GM10248 (cell line): ENCODE measurements around the gene AP3B1.

Experiments used
- CTCF ChIA-PET: fragments of 300-600 bp; sonication (Branson Sonifier 250); formaldehyde crosslinking; extraction: SDS; loops from one replicate; lab custom pipeline; 2021; ENCODE audit warnings: antibody characterized with exemption; lab: Yijun Ruan, JAX
- POLR2A ChIA-PET: fragments of 350-650 bp; sonication (Branson Sonifier 250); formaldehyde crosslinking; extraction: SDS; loops from one replicate; lab custom pipeline; 2020; ENCODE audit warnings: antibody characterized with exemption; lab: Yijun Ruan, JAX
- DNase-seq: peaks from one replicate; pipeline ENCODE4 v3.0.0; 2012; ENCODE audit errors: extremely low spot score
- TF ChIP-seq, protein P1 (sequence below): IDR thresholded peaks from 2 replicates; pipeline ENCODE4 v1.5.1; 2012; ENCODE audit warnings: mild to moderate bottlenecking, low read depth; ENCODE audit errors: extremely low read depth, missing control alignments, control extremely low read depth

AP3B1 gene

DNA sequence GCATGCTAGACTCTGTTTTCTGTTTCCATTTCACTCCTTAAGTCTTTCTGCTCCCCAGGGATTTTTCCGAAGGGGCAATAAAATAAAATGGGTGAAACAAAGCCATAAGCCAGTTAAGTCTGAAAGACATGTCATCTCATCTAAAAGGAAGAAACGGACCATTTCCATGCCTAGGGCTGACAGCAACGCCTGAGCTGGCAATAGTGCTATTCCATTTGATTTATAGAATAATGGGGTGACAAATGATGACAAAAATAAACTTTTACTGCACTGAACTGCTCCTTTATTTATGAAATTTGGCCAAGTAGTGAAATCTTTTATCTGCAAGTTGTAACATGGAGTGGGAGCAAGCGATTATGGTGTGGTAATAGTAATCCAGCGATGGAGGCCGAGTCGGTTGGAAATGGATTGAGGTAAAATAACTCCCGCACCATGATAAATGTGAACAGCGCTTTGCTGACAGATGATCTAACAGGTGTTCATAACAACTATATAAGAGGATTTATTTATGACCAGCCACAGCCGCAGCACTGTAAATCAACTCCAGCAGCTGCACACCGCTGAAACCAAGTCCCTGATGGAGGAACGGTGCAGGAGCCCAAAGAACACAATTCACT, 298.6 kb downstream of the AP3B1 start:
- DNase-seq = no peak
- ChIA-PET CTCF (interaction anchor here (1.0 kb wide), 1 partner anchor 25 kb away, joined by 3 read pairs; no protein-coding TSS in a partner anchor), POLR2A (no interaction called here)
- TF ChIP-seq, protein P1, sequence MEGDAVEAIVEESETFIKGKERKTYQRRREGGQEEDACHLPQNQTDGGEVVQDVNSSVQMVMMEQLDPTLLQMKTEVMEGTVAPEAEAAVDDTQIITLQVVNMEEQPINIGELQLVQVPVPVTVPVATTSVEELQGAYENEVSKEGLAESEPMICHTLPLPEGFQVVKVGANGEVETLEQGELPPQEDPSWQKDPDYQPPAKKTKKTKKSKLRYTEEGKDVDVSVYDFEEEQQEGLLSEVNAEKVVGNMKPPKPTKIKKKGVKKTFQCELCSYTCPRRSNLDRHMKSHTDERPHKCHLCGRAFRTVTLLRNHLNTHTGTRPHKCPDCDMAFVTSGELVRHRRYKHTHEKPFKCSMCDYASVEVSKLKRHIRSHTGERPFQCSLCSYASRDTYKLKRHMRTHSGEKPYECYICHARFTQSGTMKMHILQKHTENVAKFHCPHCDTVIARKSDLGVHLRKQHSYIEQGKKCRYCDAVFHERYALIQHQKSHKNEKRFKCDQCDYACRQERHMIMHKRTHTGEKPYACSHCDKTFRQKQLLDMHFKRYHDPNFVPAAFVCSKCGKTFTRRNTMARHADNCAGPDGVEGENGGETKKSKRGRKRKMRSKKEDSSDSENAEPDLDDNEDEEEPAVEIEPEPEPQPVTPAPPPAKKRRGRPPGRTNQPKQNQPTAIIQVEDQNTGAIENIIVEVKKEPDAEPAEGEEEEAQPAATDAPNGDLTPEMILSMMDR = no peak

DNA sequence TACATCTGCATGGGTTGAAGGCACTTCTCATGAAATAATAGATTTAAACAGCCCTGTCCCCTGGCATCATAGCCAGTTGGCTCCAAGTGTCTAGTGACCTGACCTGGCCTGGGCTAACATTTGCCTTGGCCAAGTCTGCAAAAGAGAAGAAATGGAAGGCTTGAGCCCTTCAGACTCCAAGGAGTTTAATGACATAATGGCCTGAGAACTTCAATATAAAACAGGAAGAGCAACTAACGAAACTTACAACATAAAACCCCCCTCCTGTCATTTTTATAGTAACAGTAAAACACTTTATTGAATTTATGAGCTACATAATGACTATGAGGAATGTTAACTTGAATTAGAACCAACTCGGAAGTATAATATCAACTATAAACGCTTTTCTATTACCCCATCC, 299.6 kb downstream of the AP3B1 start:
- TF ChIP-seq, protein P1 = no peak
- no peak for DNase-seq
- ChIA-PET CTCF (no interaction called here), POLR2A (no interaction called here)

DNA sequence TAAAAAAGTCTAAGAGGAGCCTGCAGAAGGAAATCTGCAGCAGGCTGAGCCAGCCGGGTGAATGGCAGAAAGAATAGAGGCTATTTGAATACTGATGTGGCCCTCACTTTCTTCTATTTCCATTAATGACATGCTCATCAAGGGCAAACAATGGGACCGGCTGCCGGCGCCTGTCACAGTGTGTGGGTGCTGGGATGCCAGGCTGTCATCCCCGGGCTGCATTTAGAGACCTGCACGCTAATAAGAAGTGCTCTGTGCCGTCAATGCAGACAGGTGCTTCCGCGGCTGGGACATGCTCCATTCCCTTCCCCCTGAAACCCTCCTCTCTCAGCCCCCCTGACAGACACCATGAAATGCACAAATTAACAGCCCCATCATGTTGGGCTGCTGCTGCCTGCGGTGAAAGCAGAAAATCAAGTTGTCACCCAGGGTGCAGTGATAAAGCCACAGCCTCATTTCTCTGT, 300.6 kb downstream of the AP3B1 start:
- no peak for DNase-seq
- TF ChIP-seq, protein P1 = no peak
- CTCF ChIA-PET = no interaction called here
- POLR2A ChIA-PET = no interaction called here

DNA sequence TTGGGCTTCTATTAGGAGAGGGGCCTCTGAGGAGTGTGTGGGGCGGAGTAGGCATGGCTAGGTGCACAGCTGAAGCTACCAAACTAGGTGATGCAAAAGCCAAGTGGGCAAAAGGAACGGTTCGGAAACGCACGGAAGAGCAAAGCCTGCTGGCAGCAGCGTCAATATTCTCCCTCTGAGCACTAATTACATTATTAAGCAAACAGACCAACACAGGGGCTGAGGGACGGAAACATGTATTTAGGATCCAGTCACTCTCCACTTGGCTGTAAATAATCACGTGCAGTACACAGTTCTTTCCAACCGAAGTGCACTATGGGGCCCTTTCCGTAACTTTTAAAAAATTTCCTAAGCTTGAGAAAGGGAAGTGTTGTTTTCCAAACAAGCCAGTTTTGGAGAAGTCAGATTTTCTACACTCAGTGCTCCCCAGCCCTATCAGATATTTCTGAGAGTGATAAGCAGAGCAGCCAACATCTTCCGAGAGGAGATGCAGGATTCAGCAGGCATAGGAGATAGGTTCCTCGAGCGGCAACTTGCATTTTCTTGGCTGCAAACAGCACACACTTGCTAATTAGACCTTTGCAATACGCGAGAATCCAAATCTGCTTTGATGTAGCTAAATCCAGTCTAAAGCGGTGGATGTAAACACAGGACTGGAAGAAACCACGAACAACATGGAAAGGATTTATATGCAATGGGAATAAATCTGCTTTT, 301.2 kb downstream of the AP3B1 start:
- CTCF ChIA-PET = interaction anchor here (0.9 to 1.0 kb wide), 2 partner anchors 11 to 14 kb away, joined by 3 to 4 read pairs; no protein-coding TSS in a partner anchor
- POLR2A ChIA-PET = no interaction called here
- TF ChIP-seq, protein P1 = no peak
- no peak for DNase-seq

DNA sequence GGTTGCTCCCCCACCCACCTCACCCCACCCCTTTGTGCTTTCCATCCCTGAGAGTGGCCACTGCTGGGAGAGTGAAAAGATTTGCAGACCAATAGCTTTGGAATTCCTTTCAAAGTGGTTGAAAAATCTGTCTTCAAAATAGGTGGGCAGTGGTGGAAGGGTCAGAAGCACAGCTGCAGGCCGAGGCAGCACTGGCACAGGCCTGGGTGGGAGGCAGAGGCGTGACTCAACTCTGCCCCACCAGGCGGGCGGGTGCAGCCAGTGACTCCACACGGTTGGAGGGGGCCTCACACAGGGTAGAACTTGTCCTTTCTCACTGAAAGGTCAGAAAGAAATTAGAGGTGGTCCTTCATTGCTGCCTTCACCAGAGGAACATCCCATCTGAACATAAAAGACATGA, 303.4 kb downstream of the AP3B1 start:
- CTCF ChIA-PET = no interaction called here
- DNase-seq = no peak
- POLR2A ChIA-PET = no interaction called here
- TF ChIP-seq, protein P1 = no peak

DNA sequence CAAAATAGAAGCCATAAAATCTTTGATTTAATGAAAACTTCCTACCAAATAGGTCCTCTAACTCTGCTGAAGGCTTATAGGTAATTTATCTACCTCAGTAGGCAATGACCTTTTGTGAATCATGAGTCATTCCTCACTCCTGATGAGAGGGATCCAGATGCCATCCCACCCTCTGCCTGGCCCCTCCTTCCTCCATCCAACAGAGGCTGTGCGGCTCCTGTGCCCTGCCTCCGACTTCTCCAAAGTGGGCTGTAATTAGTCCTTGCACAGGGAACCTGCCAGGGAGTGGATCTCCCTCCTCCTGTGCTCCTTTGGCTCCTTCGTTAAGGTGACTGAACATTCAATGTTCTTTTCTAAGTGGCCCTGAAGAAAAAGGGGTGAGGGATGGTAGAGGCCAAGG, 304.5 kb downstream of the AP3B1 start:
- POLR2A ChIA-PET = no interaction called here
- DNase-seq = no peak
- CTCF ChIA-PET = no interaction called here
- TF ChIP-seq, protein P1 = no peak
